HepG2 (cell line): Measurements from ENCODE around the gene LRRC27. TPM values are rescaled to one million over a fixed set of nuclear protein-coding genes. Genes with fewer than 3 reads are reported as not detected.

Source experiments
- ATAC-seq: fragments of 200-7000 bp; cut with Tn5 transposase; 3 replicates; pipeline ENCODE4 v1.9.1; 2020; ENCODE audit warnings: mild to moderate bottlenecking, moderate library complexity
- BruUV-seq: library from RNA; stranded (reverse); fragments of 400-500 nt; replicated peaks from 2 replicates; lab custom pipeline; 2021; lab: Mats Ljungman, UMichigan
- CTCF ChIA-PET: fragments of 300-600 bp; formaldehyde crosslinking; extraction: SDS; loops from one replicate; lab custom pipeline; 2021; ENCODE audit warnings: low total read pairs, inconsistent platforms, low intra/inter-chr PET ratio; lab: Yijun Ruan, JAX
- POLR2A ChIA-PET: fragments of 350-600 bp; sonication (Branson Sonifier 250); formaldehyde crosslinking; loops from one replicate; lab custom pipeline; 2020; ENCODE audit warnings: antibody characterized with exemption, inconsistent platforms; lab: Yijun Ruan, JAX
- DNase-seq: peaks from one replicate; pipeline ENCODE4 v3.0.0-alpha.2; 2015; ENCODE audit warnings: low spot score
- FAIRE-seq: peaks from 3 replicates; lab custom pipeline; 2011; peaks lifted over from hg19 to GRCh38; lab: Jason Lieb, UNC
- H2AFZ ChIP-seq: one replicate; pipeline ENCODE4 v1.6.1; 2011; ENCODE audit warnings: low read length, inconsistent platforms
- H3K27ac ChIP-seq: fragments of 300-600 bp; 3 replicates; pipeline ENCODE4 v1.8.0; 2011; ENCODE audit warnings: mixed run types, mild to moderate bottlenecking, mixed read lengths, low read length, inconsistent platforms; ENCODE audit not compliant: insufficient read depth; ENCODE audit errors: extremely low read length
- H3K27me3 ChIP-seq, 2 experiments: fragments of 200-600 bp in 1 of 2; 2 replicates in 1 of 2; 3 replicates in 1 of 2; pipeline versions ENCODE4 v1.6.0 to v1.8.0; 2011; ENCODE audit warnings: low read length in 2 of 2, mild to moderate bottlenecking in 2 of 2, moderate library complexity in 2 of 2, inconsistent platforms in 1 of 2; ENCODE audit not compliant: insufficient read depth in 2 of 2, control insufficient read depth in 1 of 2
- H3K36me3 ChIP-seq, 2 experiments: fragments of 200-600 bp in 1 of 2; replicated peaks in 1 of 2; 2 replicates in 1 of 2; 3 replicates in 1 of 2; pipeline versions ENCODE4 v1.5.1 to v1.8.0; 2011; ENCODE audit warnings: low read length in 2 of 2, inconsistent platforms in 1 of 2; ENCODE audit not compliant: insufficient read depth in 2 of 2, control insufficient read depth in 1 of 2
- H3K4me1 ChIP-seq: 2 replicates; pipeline ENCODE4 v1.5.1; 2012; ENCODE audit warnings: low read length, inconsistent platforms; ENCODE audit not compliant: insufficient read depth
- H3K4me2 ChIP-seq: 2 replicates; pipeline ENCODE4 v1.6.0; 2011; ENCODE audit warnings: low read depth, low read length, inconsistent platforms
- H3K4me3 ChIP-seq, 3 experiments: fragments of 200-600 bp in 1 of 3; sonication (generic), shearing (Covaris generic) in 1 of 3; replicated peaks in 1 of 3; 2 replicates each; pipeline ENCODE4 v1.5.1; 2011 to 2016; ENCODE audit warnings: low read length in 3 of 3, inconsistent platforms in 2 of 3, low read depth in 2 of 3, mild to moderate bottlenecking in 2 of 3, control low read depth in 1 of 3, mixed read lengths in 1 of 3; ENCODE audit not compliant: insufficient read depth in 1 of 3
- H3K79me2 ChIP-seq: one replicate; pipeline ENCODE4 v1.6.1; 2011; ENCODE audit warnings: low read length, inconsistent platforms; ENCODE audit not compliant: insufficient read depth
- H3K9ac ChIP-seq: 2 replicates; pipeline ENCODE4 v1.6.0; 2011; ENCODE audit warnings: mild to moderate bottlenecking, low read depth, low read length, inconsistent platforms; ENCODE audit not compliant: insufficient read depth
- H3K9me3 ChIP-seq: 2 replicates; pipeline ENCODE4 v1.5.1; 2012; ENCODE audit warnings: mild to moderate bottlenecking, low read length
- H4K20me1 ChIP-seq: 2 replicates; pipeline ENCODE4 v1.6.0; 2011; ENCODE audit warnings: inconsistent platforms, mild to moderate bottlenecking, low read length, moderate library complexity; ENCODE audit not compliant: insufficient read depth
- DNMT1 ChIP-seq: sonication (generic); formaldehyde crosslinking; IDR thresholded peaks from 2 replicates; pipeline ENCODE4 v1.5.1; 2020; ENCODE audit warnings: mild to moderate bottlenecking, missing genetic modification reagents
- GABPA ChIP-seq, 2 experiments: IDR thresholded peaks; 2 replicates each; pipeline ENCODE4 v1.6.1; 2011 to 2016; ENCODE audit warnings: low read depth in 2 of 2, low read length in 1 of 2, missing biosample characterization in 1 of 2, missing genetic modification characterization in 1 of 2
- HDAC6 ChIP-seq: fragments of 200-600 bp; sonication (generic); IDR thresholded peaks from 2 replicates; pipeline ENCODE4 v1.7.0; 2017; ENCODE audit warnings: mild to moderate bottlenecking, antibody characterized with exemption, low read length, low read depth
- HOXA9 ChIP-seq: sonication (generic); formaldehyde crosslinking; IDR thresholded peaks from 2 replicates; pipeline ENCODE4 v1.8.1; 2022; ENCODE audit warnings: missing genetic modification reagents, mild to moderate bottlenecking, moderate library complexity, borderline replicate concordance
- SP5 ChIP-seq: IDR thresholded peaks from 2 replicates; pipeline ENCODE4 v1.6.1; 2016; ENCODE audit warnings: low read depth, borderline replicate concordance
- ZNF251 ChIP-seq: sonication (generic); formaldehyde crosslinking; IDR thresholded peaks from 2 replicates; pipeline ENCODE4 v1.9.0; 2021; ENCODE audit warnings: mild to moderate bottlenecking, missing genetic modification reagents
- ZNF263 ChIP-seq: sonication (generic); formaldehyde crosslinking; IDR thresholded peaks from 2 replicates; pipeline ENCODE4 v1.4.0; 2020; ENCODE audit warnings: missing genetic modification reagents
- ZNF501 ChIP-seq: sonication (generic); formaldehyde crosslinking; IDR thresholded peaks from 2 replicates; pipeline ENCODE4 v1.5.1; 2020; ENCODE audit warnings: mild to moderate bottlenecking, moderate library complexity, missing genetic modification reagents
- ZNF678 ChIP-seq: sonication (generic); formaldehyde crosslinking; IDR thresholded peaks from 2 replicates; pipeline ENCODE4 v1.4.0; 2020; ENCODE audit warnings: mild to moderate bottlenecking, missing genetic modification reagents
- ZNF776 ChIP-seq: sonication (generic); formaldehyde crosslinking; IDR thresholded peaks from 2 replicates; pipeline ENCODE4 v1.4.0; 2020; ENCODE audit warnings: mild to moderate bottlenecking, missing genetic modification reagents
- ZNF781 ChIP-seq: sonication (generic); formaldehyde crosslinking; IDR thresholded peaks from 2 replicates; pipeline ENCODE4 v1.5.1; 2020; ENCODE audit warnings: borderline replicate concordance, mild to moderate bottlenecking, missing genetic modification reagents; ENCODE audit errors: not compliant biosample characterization
- WGBS: methylation state at CpG from one replicate; pipeline ENCODE4 v1.1.6; 2017; ENCODE audit warnings: low lambda C conversion rate; 5-methylcytosine and 5-hydroxymethylcytosine counted together
- in situ Hi-C: cut with HindIII; loops from 2 replicates; pipeline ENCODE4 v1.10.0; 2017; ENCODE audit warnings: low pct_unique_long_range_greater_than_20kb; ENCODE audit not compliant: extremely low pct_ligation_motif_present
- intact Hi-C: fragments of 100-400 bp; cut with micrococcal nuclease; formaldehyde crosslinking; loops from one replicate; pipeline ENCODE4 v1.10.0; 2022; ENCODE audit not compliant: unreplicated experiment
- polyA plus RNA-seq, 8 experiments: library from polyadenylated mRNA; depleted of rRNA in 3 of 8; stranded (reverse) in 7 of 8; unstranded in 1 of 8; fragments of >200 nt; fragmentation: Illumina TruSeq in 4 of 8; extraction: Trizol in 4 of 8; gene quantifications; 2 replicates each; pipeline versions ENCODE4 v1.2.1 to v1.2.3, GENCODE V29; 2011 to 2016; ENCODE audit warnings: low read depth in 4 of 8, missing spikeins in 1 of 8, mixed read lengths in 1 of 8; ENCODE audit not compliant: insufficient read depth in 1 of 8
- total RNA-seq, 5 experiments: library from RNA; depleted of rRNA; stranded (reverse); fragments of >200 nt; fragmentation: Illumina TruSeq; extraction: Trizol; gene quantifications; 2 replicates each; pipeline ENCODE4 v1.2.3, GENCODE V29; 2016; ENCODE audit warnings: low read depth in 1 of 5
- TF ChIP-seq, protein P1 (sequence below): sonication (generic); formaldehyde crosslinking; IDR thresholded peaks from 2 replicates; pipeline ENCODE4 v1.5.1; 2020; ENCODE audit warnings: missing genetic modification reagents, mild to moderate bottlenecking, borderline replicate concordance
- TF ChIP-seq, protein P2 (sequence below): sonication (generic); formaldehyde crosslinking; IDR thresholded peaks from 2 replicates; pipeline ENCODE4 v1.8.0; 2022; ENCODE audit warnings: missing genetic modification reagents, low read depth, mild to moderate bottlenecking, borderline replicate concordance
- TF ChIP-seq, protein P3 (sequence below): sonication (generic); formaldehyde crosslinking; IDR thresholded peaks from 2 replicates; pipeline ENCODE4 v1.5.0; 2020; ENCODE audit warnings: missing genetic modification reagents, mild to moderate bottlenecking, borderline replicate concordance
- TF ChIP-seq, protein P4 (sequence below): IDR thresholded peaks from 2 replicates; pipeline ENCODE4 v1.6.1; 2016

The LRRC27 gene
- total and polyA plus RNA-seq, 2 of the 13 experiments (the other 11 are each of a cell fraction or from before 2014, with no cell fraction given) = 4.2 to 4.6 TPM

DNA sequence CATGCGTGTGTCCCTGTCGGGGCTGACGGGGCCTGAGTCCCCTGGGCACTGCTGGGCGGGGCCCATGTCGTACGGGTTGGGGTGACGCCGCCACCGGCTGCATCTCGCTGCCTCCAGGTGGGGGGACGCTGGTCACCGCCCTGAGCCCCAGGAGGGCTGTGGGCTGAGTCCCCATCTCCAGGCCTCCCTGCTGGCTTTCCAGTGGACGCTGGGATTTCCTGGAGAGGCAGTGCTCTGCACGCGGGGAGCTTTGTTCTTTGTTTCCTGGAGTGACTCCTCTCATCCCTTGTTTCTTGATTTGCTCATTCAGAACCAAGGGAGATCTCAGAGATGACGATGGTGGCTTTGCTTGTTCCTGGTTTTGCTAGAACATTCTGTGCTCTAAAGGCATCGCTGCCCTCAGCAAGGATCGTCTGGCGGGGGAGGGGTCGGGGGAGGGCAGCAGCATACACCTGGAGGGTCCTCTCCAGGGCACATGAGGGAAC is 86.0 kb downstream of the LRRC27 start (continued):
- no peak for TF ChIP-seq ZNF776 (CRISPR knock-in tag)

DNA sequence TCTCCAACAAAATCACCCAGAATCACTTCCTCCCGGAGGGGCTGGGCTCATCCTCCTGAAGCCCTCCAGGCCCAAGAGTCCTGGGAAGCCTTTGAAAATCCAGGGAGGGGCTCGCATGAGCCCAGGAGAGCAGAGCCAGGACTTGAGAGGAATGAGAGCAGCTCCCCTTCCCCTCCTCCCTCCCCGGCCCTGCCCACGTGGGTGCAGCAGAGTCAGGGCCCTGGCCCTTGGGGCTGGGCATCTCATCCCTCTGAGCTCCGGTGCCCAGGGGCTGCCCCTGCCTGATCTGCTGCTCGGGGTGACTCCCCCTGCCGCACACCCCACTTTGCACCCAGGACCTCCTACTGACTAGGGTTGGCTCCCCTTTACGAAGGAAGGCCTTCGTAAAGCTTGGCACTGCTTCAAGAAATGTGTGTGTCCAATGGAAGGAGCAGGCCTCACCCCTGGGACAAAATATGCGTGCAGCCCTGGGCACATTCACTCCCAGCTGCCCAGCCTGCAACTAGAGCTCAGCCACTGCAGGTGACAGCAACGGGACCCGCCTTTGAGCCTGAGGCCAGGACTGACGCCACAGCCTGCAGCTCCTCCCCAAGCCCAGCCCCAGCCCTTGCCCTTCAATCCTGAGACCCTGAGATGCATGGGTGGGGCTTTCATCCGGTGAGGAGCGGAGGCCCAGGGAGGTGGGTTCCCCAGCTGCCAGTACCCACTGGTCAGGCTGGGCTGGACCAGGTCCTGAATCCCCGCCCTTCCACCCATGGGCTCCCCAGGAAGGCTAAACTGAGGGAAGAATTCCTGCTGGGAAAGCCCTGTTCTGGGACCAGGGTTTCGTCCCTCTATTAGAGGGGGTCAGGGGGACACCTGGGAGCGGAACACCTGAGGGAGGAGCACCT is 86.8 kb downstream of the LRRC27 start:
- POLR2A ChIA-PET = interaction anchor here (1.0 to 1.1 kb wide), 2 partner anchors 8 to 10 kb away, joined by 3 read pairs; no protein-coding TSS in a partner anchor
- ATAC-seq = peak; percentile 23; the same call in 2 of the 3 replicates
- intact Hi-C loops = no loop called here
- TF ChIP-seq, protein P1, sequence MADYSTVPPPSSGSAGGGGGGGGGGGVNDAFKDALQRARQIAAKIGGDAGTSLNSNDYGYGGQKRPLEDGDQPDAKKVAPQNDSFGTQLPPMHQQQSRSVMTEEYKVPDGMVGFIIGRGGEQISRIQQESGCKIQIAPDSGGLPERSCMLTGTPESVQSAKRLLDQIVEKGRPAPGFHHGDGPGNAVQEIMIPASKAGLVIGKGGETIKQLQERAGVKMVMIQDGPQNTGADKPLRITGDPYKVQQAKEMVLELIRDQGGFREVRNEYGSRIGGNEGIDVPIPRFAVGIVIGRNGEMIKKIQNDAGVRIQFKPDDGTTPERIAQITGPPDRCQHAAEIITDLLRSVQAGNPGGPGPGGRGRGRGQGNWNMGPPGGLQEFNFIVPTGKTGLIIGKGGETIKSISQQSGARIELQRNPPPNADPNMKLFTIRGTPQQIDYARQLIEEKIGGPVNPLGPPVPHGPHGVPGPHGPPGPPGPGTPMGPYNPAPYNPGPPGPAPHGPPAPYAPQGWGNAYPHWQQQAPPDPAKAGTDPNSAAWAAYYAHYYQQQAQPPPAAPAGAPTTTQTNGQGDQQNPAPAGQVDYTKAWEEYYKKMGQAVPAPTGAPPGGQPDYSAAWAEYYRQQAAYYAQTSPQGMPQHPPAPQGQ (CRISPR knock-in tag) = no peak
- TF ChIP-seq, protein P2, sequence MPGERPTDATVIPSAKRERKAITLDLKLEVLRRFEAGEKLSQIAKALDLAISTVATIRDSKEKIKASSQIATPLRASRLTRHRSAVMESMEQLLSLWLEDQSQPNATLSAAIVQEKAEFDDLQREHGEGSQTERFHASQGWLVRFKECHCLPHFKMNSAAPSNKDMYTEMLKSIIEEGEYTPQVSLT (CRISPR knock-in tag) = no peak
- TF ChIP-seq HDAC6 (no peak), ZNF678 (no peak), HOXA9 (no peak), SP5 (no peak), ZNF251 (CRISPR knock-in tag) (no peak), ZNF263 (peak; percentile 48; the same call in 1 of the 2 replicates), ZNF781 (CRISPR knock-in tag) (no peak), DNMT1 (CRISPR knock-in tag) (no peak), GABPA (IDR thresholded peaks at IDR 0.05; ENCODE audit: low read depth, low read length) (no peak), GABPA (CRISPR knock-in tag; IDR thresholded peaks at IDR 0.05; ENCODE audit: low read depth) (no peak), ZNF501 (CRISPR knock-in tag) (no peak)
- TF ChIP-seq, protein P3, sequence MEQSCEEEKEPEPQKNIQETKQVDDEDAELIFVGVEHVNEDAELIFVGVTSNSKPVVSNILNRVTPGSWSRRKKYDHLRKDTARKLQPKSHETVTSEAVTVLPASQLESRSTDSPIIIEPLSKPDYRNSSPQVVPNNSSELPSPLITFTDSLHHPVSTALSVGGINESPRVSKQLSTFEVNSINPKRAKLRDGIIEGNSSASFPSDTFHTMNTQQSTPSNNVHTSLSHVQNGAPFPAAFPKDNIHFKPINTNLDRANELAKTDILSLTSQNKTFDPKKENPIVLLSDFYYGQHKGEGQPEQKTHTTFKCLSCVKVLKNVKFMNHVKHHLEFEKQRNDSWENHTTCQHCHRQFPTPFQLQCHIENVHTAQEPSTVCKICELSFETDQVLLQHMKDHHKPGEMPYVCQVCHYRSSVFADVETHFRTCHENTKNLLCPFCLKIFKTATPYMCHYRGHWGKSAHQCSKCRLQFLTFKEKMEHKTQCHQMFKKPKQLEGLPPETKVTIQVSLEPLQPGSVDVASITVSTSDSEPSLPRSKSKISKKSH (CRISPR knock-in tag) = no peak
- TF ChIP-seq, protein P4, sequence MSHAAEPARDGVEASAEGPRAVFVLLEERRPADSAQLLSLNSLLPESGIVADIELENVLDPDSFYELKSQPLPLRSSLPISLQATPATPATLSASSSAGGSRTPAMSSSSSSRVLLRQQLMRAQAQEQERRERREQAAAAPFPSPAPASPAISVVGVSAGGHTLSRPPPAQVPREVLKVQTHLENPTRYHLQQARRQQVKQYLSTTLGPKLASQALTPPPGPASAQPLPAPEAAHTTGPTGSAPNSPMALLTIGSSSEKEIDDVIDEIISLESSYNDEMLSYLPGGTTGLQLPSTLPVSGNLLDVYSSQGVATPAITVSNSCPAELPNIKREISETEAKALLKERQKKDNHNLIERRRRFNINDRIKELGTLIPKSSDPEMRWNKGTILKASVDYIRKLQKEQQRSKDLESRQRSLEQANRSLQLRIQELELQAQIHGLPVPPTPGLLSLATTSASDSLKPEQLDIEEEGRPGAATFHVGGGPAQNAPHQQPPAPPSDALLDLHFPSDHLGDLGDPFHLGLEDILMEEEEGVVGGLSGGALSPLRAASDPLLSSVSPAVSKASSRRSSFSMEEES (CRISPR knock-in tag) = no peak

More for the DNA sequence above, 86.8 kb downstream of the LRRC27 start:
- DNase-seq (no peak), FAIRE-seq (no peak)
- CTCF ChIA-PET = no interaction called here
- Histone ChIP-seq H3K36me3 (no peaks in the 10 kb centered on the region), H3K4me3 (peak overlapping the region in 1 of 3 experiments; percentile 18; a peak in 1 of 6 replicates), H3K27ac (no peak overlapping the region), H3K9ac (no peak overlapping the region), H3K4me1 (peaks cover 48% of the 10 kb centered on the region), H3K79me2 (no peaks in the 10 kb centered on the region), H3K9me3 (no peaks in the 10 kb centered on the region), H3K27me3 (peaks cover 0 to 2% of the 10 kb centered on the region in 2 experiments; a peak in 1 of 5 replicates), H4K20me1 (no peaks in the 10 kb centered on the region), H2AFZ (no peak overlapping the region), H3K4me2 (peak overlapping the region; percentile 15; the same call in 1 of the 2 replicates)
- no TSS peak for BruUV-seq
- in situ Hi-C loops = no loop called here
- WGBS = 26% methylated on average over 7 of the region's 18 CpGs
